ENCODE measurements around the gene PPFIA4.
"Not testable (repeated sequence)": the region's sequence is repeated elsewhere in the genome, so short reads cannot be mapped to it uniquely, and the experiment has no call there.

- not testable (repeated sequence) for TF ChIP-seq CTCF (optimal IDR thresholded peaks at IDR 0.05 in 1 of 3, IDR thresholded peaks at IDR 0.05 in 1 of 3, conservative IDR thresholded peaks at IDR 0.05 in 1 of 3; ENCODE audit: extremely low read depth in 1 of 3, insufficient read depth in 2 of 3, low read length in 3 of 3); EZH2 (IDR thresholded peaks at IDR 0.05; ENCODE audit: low read length)
Observed at GRCh38 chr1:203005395-203006142, 20.7 kb upstream of the PPFIA4 start.
